LNCaP clone FGC (cell line): ENCODE results near the gene MOB1A.
A peak's percentile ranks its signal among the peaks of the same experiment; 100 is the strongest.

Experiments used
- DNase-seq: peaks from one replicate; pipeline ENCODE4 v3.0.0-alpha.2; 2011; ENCODE audit warnings: low read depth
- H3K4me3 ChIP-seq: 2 replicates; pipeline ENCODE4 v1.5.1; 2011; ENCODE audit warnings: mild to moderate bottlenecking, low read depth, low read length, control low read depth
- TF ChIP-seq, protein P1 (sequence below): IDR thresholded peaks from 2 replicates; pipeline ENCODE4 v1.5.1; 2012; ENCODE audit warnings: mild to moderate bottlenecking; ENCODE audit not compliant: control insufficient read depth, insufficient read depth; ENCODE audit errors: extremely low read depth

The MOB1A gene

DNA sequence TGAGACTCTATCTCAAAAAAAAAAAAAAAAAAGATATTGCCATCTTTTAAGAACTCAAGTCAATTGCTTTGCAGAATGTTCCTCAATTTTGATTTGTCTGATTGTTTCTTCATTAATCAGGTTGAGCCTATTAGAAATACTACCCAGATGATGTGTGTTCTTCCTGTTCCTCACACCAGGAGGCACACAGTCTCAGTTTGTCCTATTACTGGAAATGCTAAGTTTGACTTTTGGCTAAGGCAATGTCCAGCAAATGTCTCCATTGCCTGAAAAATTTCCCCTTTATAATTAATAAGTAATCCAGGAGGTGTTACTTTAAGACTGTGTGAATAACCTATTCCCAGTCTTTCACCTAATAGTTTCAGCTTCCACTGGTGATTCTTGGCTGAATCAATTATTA lies 59.3 kb downstream of the MOB1A start:
- TF ChIP-seq, protein P1, sequence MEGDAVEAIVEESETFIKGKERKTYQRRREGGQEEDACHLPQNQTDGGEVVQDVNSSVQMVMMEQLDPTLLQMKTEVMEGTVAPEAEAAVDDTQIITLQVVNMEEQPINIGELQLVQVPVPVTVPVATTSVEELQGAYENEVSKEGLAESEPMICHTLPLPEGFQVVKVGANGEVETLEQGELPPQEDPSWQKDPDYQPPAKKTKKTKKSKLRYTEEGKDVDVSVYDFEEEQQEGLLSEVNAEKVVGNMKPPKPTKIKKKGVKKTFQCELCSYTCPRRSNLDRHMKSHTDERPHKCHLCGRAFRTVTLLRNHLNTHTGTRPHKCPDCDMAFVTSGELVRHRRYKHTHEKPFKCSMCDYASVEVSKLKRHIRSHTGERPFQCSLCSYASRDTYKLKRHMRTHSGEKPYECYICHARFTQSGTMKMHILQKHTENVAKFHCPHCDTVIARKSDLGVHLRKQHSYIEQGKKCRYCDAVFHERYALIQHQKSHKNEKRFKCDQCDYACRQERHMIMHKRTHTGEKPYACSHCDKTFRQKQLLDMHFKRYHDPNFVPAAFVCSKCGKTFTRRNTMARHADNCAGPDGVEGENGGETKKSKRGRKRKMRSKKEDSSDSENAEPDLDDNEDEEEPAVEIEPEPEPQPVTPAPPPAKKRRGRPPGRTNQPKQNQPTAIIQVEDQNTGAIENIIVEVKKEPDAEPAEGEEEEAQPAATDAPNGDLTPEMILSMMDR, result no peak
- peak overlapping the region; percentile 61 for H3K4me3 ChIP-seq
- DNase-seq, result no peak

DNA sequence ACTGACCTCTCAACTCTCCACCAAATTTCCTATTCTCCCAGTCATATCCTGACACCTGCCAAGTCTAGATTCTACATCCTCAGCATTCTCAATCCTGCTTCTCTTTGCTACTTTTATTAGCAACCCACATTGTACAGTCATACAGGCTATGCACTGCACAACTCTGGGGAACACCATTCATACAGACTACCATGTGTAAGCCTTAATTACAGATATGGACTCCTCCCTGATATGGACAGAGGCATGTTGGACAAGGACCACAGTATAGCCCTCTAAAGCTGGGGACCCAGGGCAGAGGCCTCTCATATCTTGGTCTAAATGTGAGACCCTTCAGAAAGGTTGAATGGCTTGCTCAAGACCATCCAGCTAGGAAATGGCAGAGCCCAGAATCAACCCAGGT lies 67.3 kb downstream of the MOB1A start:
- no peak for DNase-seq
- TF ChIP-seq, protein P1, result no peak
- no peak overlapping the region for H3K4me3 ChIP-seq

DNA sequence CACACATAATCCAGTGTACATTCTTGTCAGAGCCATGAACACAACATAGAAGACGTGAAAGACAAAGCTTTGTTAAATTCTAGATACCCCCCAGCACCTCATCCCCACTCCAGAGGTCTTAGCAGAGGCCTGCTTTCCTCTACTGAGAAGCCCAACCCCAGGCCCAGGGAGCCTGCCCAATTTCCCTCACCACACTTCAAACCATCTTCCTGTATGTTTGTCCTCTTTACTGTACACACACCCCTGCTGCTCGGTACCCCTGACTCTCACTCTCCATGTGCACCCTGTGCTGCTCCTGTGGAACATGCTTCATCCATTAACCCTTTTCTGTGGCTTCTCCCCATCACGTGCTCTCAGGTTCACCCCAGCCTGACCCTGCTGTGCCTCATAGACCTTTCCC lies 68.1 kb downstream of the MOB1A start:
- TF ChIP-seq, protein P1, result no peak
- no peak for DNase-seq
- no peak overlapping the region for H3K4me3 ChIP-seq

DNA sequence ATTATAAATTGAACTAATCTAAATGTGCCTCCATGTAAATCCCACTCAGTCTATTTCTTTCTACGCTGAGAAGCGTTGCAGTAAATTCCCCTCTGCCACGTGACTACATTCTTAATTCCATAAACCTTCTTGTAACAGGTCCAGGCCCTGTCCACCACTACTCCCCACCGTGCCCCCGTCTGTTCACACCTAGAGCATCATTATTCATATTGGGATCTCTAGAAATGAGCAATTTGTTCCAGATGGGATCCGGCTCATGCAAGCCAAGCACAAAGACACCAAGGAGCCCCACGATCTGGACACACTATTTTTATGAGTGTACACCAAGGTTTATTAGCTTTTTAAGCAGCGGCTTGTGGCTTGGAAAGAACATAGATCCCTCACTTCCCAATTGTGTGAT lies 69.1 kb downstream of the MOB1A start:
- TF ChIP-seq, protein P1, result no peak
- no peak for DNase-seq
- H3K4me3 ChIP-seq, result no peak overlapping the region

DNA sequence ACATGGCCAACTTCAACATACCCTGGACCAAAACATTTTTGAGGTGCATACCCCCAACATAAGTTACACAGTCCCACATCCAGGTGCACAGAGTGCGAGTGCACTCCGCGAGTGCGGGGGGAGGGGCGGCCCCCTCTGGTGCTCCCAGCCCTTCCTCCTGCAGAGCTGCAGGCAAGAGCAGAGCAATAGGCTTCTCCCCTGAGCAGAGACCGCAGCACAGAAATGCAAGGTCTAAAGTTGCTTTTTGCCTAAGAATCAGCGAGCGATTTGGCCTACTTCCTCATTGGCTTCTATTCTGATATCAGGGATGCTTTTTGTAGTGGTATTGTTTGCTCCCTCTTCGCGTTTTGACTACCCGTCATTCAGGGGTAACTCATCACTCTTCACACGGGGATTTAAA lies 71.6 kb downstream of the MOB1A start:
- no peak overlapping the region for H3K4me3 ChIP-seq
- no peak for DNase-seq
- TF ChIP-seq, protein P1, result no peak

DNA sequence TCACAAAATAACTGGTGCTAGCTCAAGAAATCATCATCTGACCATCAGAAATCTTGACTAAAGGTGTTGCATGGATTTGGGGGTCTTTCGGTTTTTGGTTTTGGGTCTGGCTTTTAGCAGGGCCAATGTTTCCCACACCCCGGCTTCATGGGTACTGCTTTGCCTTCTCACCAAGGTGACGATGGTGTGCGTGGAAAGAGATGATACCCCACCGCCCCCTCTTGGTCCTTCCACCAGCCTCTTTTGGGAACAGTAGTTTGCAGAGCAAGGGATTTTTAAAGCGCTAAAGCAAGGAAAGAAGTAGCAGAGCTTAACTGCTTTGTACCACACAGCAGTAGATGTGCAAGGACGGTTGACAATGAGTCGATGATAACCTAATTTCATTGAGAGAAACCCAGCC lies 73.3 kb downstream of the MOB1A start:
- no peak overlapping the region for H3K4me3 ChIP-seq
- no peak for DNase-seq
- TF ChIP-seq, protein P1, result no peak

DNA sequence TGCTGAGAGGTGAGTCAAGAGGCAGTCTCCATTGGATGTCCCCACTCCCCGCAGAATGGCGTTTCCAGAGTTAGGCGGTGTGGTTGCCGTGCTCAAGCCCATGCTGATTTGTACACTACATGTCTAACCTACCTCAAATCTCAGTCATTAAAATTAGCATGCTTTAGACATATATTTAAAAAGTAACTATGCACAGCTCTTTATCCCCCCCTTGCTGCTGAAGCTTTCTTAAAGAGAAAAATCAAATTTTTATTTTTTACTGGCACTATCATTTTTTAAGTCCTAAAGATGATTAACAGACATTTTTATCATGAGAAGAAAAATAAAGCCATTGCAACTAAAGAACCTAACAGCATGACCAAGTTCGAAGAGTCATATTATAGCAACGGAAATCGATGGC lies 73.8 kb downstream of the MOB1A start:
- no peak for DNase-seq
- TF ChIP-seq, protein P1, result no peak
- H3K4me3 ChIP-seq, result no peak overlapping the region
